HEK293 (cell line): Measurements from ENCODE around the gene CCNDBP1.

Source experiments
- CTCF ChIA-PET: fragments of 350-600 bp; formaldehyde crosslinking; extraction: SDS; loops from one replicate; lab custom pipeline; 2021; ENCODE audit warnings: antibody characterized with exemption; lab: Yijun Ruan, JAX
- POLR2A ChIA-PET: fragments of 300-600 bp; formaldehyde crosslinking; extraction: SDS; loops from one replicate; lab custom pipeline; 2020; ENCODE audit warnings: antibody characterized with exemption, inconsistent platforms; lab: Yijun Ruan, JAX
- H3K27ac ChIP-seq: fragments of 200-500 bp; sonication (Bioruptor generic); 2 replicates; pipeline ENCODE4 v1.5.1; 2014; ENCODE audit warnings: low read depth, low read length, control low read depth, inconsistent platforms; ENCODE audit errors: extremely low read depth
- H3K36me3 ChIP-seq, 2 experiments: fragments of 200-500 bp in 1 of 2; sonication (Bioruptor generic) in 1 of 2; 1 replicate in 1 of 2; 2 replicates in 1 of 2; pipeline ENCODE4 v1.5.1; 2014 to 2017; ENCODE audit warnings: inconsistent platforms in 2 of 2, low read length in 2 of 2; ENCODE audit not compliant: control insufficient read depth in 2 of 2, insufficient read depth in 1 of 2
- H3K4me1 ChIP-seq: fragments of 200-500 bp; sonication (Bioruptor generic); 2 replicates; pipeline ENCODE4 v1.5.1; 2014; ENCODE audit warnings: mild to moderate bottlenecking, low read length, inconsistent platforms; ENCODE audit not compliant: control insufficient read depth, insufficient read depth
- H3K4me3 ChIP-seq: 2 replicates; pipeline ENCODE4 v1.5.1; 2011; ENCODE audit warnings: low read depth, mild to moderate bottlenecking, control low read depth, low read length, moderate library complexity
- H3K9me3 ChIP-seq: fragments of 200-500 bp; sonication (Bioruptor generic); 2 replicates; pipeline ENCODE4 v1.5.1; 2014; ENCODE audit warnings: low read depth, low read length, inconsistent platforms; ENCODE audit not compliant: control insufficient read depth, insufficient read depth
- BCL11B ChIP-seq: fragments of 450-650 bp; formaldehyde crosslinking; IDR thresholded peaks from 2 replicates; pipeline ENCODE4 v1.5.1; 2016; ENCODE audit warnings: low read depth, missing biosample characterization, missing genetic modification characterization
- GLI2 ChIP-seq: fragments of 450-650 bp; formaldehyde crosslinking; IDR thresholded peaks from 2 replicates; pipeline ENCODE4; 2017; ENCODE audit warnings: missing biosample characterization, missing genetic modification characterization, low read depth, borderline replicate concordance
- PRDM1 ChIP-seq: fragments of 450-650 bp; formaldehyde crosslinking; IDR thresholded peaks from 2 replicates; pipeline ENCODE4; 2016; ENCODE audit warnings: missing biosample characterization, missing genetic modification characterization
- TCF7L2 ChIP-seq: IDR thresholded peaks from 2 replicates; pipeline ENCODE4 v1.6.1; 2011; ENCODE audit warnings: low read depth, mild to moderate bottlenecking, inconsistent platforms, low read length, moderate library complexity, borderline replicate concordance
- ZBTB44 ChIP-seq: fragments of 450-650 bp; IDR thresholded peaks from 2 replicates; pipeline ENCODE4 v1.5.1; 2018; ENCODE audit warnings: missing biosample characterization, mild to moderate bottlenecking, missing genetic modification characterization
- ZNF121 ChIP-seq: fragments of 450-650 bp; formaldehyde crosslinking; IDR thresholded peaks from 2 replicates; pipeline ENCODE4 v1.5.1; 2016; ENCODE audit warnings: missing biosample characterization, missing genetic modification characterization
- ZNF202 ChIP-seq: fragments of 450-650 bp; formaldehyde crosslinking; IDR thresholded peaks from 2 replicates; pipeline ENCODE4 v1.5.1; 2016; ENCODE audit warnings: missing biosample characterization, missing genetic modification characterization, borderline replicate concordance
- ZNF221 ChIP-seq: fragments of 450-650 bp; formaldehyde crosslinking; IDR thresholded peaks from 2 replicates; pipeline ENCODE4 v1.5.1; 2017; ENCODE audit warnings: missing biosample characterization, missing genetic modification characterization, borderline replicate concordance
- ZNF239 ChIP-seq: fragments of 450-650 bp; formaldehyde crosslinking; IDR thresholded peaks from 2 replicates; pipeline ENCODE4 v1.5.1; 2016; ENCODE audit warnings: missing biosample characterization, missing genetic modification characterization
- ZNF302 ChIP-seq: fragments of 450-650 bp; formaldehyde crosslinking; IDR thresholded peaks from 2 replicates; pipeline ENCODE4 v1.5.1; 2016; ENCODE audit warnings: missing biosample characterization, missing genetic modification characterization, low read depth
- ZNF423 ChIP-seq: fragments of 450-650 bp; formaldehyde crosslinking; IDR thresholded peaks from 2 replicates; pipeline ENCODE4 v1.5.1; 2016; ENCODE audit warnings: missing biosample characterization, missing genetic modification characterization
- ZNF510 ChIP-seq: fragments of 450-650 bp; formaldehyde crosslinking; IDR thresholded peaks from 2 replicates; pipeline ENCODE4 v1.5.1; 2018; ENCODE audit warnings: mild to moderate bottlenecking, missing genetic modification characterization, missing biosample characterization; ENCODE audit not compliant: insufficient replicate concordance
- ZNF830 ChIP-seq: fragments of 450-650 bp; IDR thresholded peaks from 2 replicates; pipeline ENCODE4 v1.5.0; 2018; ENCODE audit warnings: missing biosample characterization, missing genetic modification characterization, low read depth, mild to moderate bottlenecking, moderate library complexity
- TF ChIP-seq, protein P1 (sequence below): fragments of 450-650 bp; formaldehyde crosslinking; IDR thresholded peaks from 2 replicates; pipeline ENCODE4 v1.5.1; 2016; ENCODE audit warnings: missing biosample characterization, missing genetic modification characterization
- TF ChIP-seq, protein P2 (sequence below): fragments of 450-650 bp; formaldehyde crosslinking; IDR thresholded peaks from 2 replicates; pipeline ENCODE4 v1.5.1; 2016; ENCODE audit warnings: missing biosample characterization, missing genetic modification characterization, borderline replicate concordance

Gene CCNDBP1

DNA sequence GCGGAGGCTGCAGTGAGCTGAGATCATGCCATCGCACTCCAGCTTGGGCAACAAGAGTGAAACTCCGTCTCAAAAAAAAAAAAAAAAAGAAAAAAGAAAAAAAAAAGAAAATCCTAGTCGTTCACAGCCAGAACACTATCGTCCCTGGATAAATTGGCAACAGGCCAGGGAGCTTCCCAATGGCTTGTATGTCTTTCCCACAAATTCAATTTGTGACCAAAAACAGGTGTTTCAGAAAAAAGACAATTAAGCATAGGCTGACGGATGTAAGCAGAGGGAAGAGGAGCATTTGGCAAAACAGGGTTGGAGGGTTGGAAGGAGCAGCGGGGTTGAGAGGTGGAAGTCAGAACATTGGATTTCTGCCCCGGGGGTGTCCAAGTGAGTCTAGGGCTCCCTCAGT is 27.1 kb downstream of the CCNDBP1 start:
- Histone ChIP-seq H3K4me1 (no peaks in the 10 kb centered on the region), H3K9me3 (no peaks in the 10 kb centered on the region), H3K4me3 (no peak overlapping the region), H3K36me3 (no peaks in the 10 kb centered on the region), H3K27ac (no peak overlapping the region)
- CTCF ChIA-PET = interaction anchor here (1.4 kb wide), 1 partner anchor 8 kb away, joined by 9 read pairs; no protein-coding TSS in a partner anchor
- POLR2A ChIA-PET = no interaction called here
- no peak for TF ChIP-seq ZNF221 (tag by site-specific recombination)
- no peak for TF ChIP-seq ZNF510 (tag by site-specific recombination)
- no peak for TF ChIP-seq ZNF302 (tag by site-specific recombination)

GRCh38 chr15:43212951-43213350 is 27.7 kb downstream of the CCNDBP1 start:
- Histone ChIP-seq H3K4me3 (no peak overlapping the region), H3K36me3 (no peaks in the 10 kb centered on the region), H3K4me1 (no peaks in the 10 kb centered on the region), H3K9me3 (no peaks in the 10 kb centered on the region), H3K27ac (no peak overlapping the region)
- POLR2A ChIA-PET = no interaction called here
- CTCF ChIA-PET = interaction anchor here (0.5 to 1.4 kb wide), 3 partner anchors 9 to 73 kb away, joined by 3 to 9 read pairs (median 3); no protein-coding TSS in a partner anchor
- TF ChIP-seq, protein P1, sequence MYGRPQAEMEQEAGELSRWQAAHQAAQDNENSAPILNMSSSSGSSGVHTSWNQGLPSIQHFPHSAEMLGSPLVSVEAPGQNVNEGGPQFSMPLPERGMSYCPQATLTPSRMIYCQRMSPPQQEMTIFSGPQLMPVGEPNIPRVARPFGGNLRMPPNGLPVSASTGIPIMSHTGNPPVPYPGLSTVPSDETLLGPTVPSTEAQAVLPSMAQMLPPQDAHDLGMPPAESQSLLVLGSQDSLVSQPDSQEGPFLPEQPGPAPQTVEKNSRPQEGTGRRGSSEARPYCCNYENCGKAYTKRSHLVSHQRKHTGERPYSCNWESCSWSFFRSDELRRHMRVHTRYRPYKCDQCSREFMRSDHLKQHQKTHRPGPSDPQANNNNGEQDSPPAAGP (tag by site-specific recombination) = no peak
- TF ChIP-seq PRDM1 (tag by site-specific recombination) = no peak
- TF ChIP-seq ZBTB44 = no peak
- TF ChIP-seq ZNF239 (tag by site-specific recombination) = no peak
- no peak for TF ChIP-seq TCF7L2
- TF ChIP-seq ZNF202 (tag by site-specific recombination) = no peak
- no peak for TF ChIP-seq BCL11B (tag by site-specific recombination)
- no peak for TF ChIP-seq GLI2
- TF ChIP-seq ZNF830 = no peak
- TF ChIP-seq, protein P2, sequence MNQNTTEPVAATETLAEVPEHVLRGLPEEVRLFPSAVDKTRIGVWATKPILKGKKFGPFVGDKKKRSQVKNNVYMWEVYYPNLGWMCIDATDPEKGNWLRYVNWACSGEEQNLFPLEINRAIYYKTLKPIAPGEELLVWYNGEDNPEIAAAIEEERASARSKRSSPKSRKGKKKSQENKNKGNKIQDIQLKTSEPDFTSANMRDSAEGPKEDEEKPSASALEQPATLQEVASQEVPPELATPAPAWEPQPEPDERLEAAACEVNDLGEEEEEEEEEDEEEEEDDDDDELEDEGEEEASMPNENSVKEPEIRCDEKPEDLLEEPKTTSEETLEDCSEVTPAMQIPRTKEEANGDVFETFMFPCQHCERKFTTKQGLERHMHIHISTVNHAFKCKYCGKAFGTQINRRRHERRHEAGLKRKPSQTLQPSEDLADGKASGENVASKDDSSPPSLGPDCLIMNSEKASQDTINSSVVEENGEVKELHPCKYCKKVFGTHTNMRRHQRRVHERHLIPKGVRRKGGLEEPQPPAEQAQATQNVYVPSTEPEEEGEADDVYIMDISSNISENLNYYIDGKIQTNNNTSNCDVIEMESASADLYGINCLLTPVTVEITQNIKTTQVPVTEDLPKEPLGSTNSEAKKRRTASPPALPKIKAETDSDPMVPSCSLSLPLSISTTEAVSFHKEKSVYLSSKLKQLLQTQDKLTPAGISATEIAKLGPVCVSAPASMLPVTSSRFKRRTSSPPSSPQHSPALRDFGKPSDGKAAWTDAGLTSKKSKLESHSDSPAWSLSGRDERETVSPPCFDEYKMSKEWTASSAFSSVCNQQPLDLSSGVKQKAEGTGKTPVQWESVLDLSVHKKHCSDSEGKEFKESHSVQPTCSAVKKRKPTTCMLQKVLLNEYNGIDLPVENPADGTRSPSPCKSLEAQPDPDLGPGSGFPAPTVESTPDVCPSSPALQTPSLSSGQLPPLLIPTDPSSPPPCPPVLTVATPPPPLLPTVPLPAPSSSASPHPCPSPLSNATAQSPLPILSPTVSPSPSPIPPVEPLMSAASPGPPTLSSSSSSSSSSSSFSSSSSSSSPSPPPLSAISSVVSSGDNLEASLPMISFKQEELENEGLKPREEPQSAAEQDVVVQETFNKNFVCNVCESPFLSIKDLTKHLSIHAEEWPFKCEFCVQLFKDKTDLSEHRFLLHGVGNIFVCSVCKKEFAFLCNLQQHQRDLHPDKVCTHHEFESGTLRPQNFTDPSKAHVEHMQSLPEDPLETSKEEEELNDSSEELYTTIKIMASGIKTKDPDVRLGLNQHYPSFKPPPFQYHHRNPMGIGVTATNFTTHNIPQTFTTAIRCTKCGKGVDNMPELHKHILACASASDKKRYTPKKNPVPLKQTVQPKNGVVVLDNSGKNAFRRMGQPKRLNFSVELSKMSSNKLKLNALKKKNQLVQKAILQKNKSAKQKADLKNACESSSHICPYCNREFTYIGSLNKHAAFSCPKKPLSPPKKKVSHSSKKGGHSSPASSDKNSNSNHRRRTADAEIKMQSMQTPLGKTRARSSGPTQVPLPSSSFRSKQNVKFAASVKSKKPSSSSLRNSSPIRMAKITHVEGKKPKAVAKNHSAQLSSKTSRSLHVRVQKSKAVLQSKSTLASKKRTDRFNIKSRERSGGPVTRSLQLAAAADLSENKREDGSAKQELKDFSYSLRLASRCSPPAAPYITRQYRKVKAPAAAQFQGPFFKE = no peak
- no peak for TF ChIP-seq ZNF121 (tag by site-specific recombination)
- no peak for TF ChIP-seq ZNF423
